Gastroesophageal sphincter (tissue), 4 donors: ENCODE data around the gene SRPK2. TPM values are rescaled to one million over a fixed set of nuclear protein-coding genes. Genes with fewer than 3 reads are reported as not detected.

Source experiments
- ATAC-seq: fragments of 150-250 bp; one replicate; pipeline ENCODE4 v1.9.1; 2016; ENCODE audit warnings: mild to moderate bottlenecking, moderate library complexity
- H3K27ac ChIP-seq, 4 donors: fragments of 200-600 bp; sonication (generic) in 3 of 4; 1 replicate in 3 of 4; 2 replicates in 1 of 4; pipeline ENCODE4 v1.5.1; 2016 to 2019
- H3K27me3 ChIP-seq: fragments of 200-600 bp; sonication (generic); one replicate; pipeline ENCODE4 v1.5.1; 2019
- H3K36me3 ChIP-seq, 2 donors: fragments of 200-600 bp; sonication (generic); one replicate each; pipeline ENCODE4 v1.5.1; 2019; ENCODE audit warnings: control low read depth in 1 of 2
- H3K4me1 ChIP-seq, 3 donors: fragments of 200-600 bp; sonication (generic); 1 replicate in 2 of 3; 2 replicates in 1 of 3; pipeline ENCODE4 v1.5.1; 2016 to 2019; ENCODE audit warnings: control low read depth in 2 of 3
- H3K4me3 ChIP-seq, 2 donors: fragments of 200-600 bp; sonication (generic); one replicate each; pipeline ENCODE4 v1.5.1; 2019; ENCODE audit warnings: mild to moderate bottlenecking in 1 of 2, moderate library complexity in 1 of 2
- H3K9me3 ChIP-seq, 3 donors: fragments of 200-600 bp; sonication (generic); one replicate each; pipeline ENCODE4 v1.5.1; 2017 to 2019; ENCODE audit warnings: control low read depth in 2 of 3
- CTCF ChIP-seq, 4 experiments: fragments of 200-600 bp in 2 of 4; fragments of 450-650 bp in 2 of 4; sonication (generic) in 1 of 4; IDR thresholded peaks; one replicate each; pipeline ENCODE4 v1.5.1; 2017 to 2019; ENCODE audit warnings: antibody characterized with exemption in 4 of 4, mild to moderate bottlenecking in 2 of 4, moderate library complexity in 2 of 4
- EP300 ChIP-seq: sonication (generic); formaldehyde crosslinking; IDR thresholded peaks from one replicate; pipeline ENCODE4 v1.6.1; 2017; ENCODE audit warnings: antibody characterized with exemption, mild to moderate bottlenecking
- POLR2A ChIP-seq, 2 donors: fragments of 450-650 bp; IDR thresholded peaks; one replicate each; pipeline ENCODE4 v1.6.1; 2017; ENCODE audit warnings: antibody characterized with exemption in 2 of 2, mild to moderate bottlenecking in 2 of 2, moderate library complexity in 1 of 2
- POLR2AphosphoS5 ChIP-seq: sonication (generic); formaldehyde crosslinking; IDR thresholded peaks from one replicate; pipeline ENCODE4 v1.6.1; 2017; ENCODE audit warnings: antibody characterized with exemption
- WGBS, 2 donors: methylation state at CpG; one replicate each; pipeline ENCODE4 v1.1.5; 2018; ENCODE audit warnings: low coverage in 1 of 2; 5-methylcytosine and 5-hydroxymethylcytosine counted together
- total RNA-seq, 4 donors: library from RNA; depleted of rRNA; stranded (reverse); fragments of >200 nt; gene quantifications; one replicate each; pipeline ENCODE4 v1.1.0, GENCODE V29; 2016

SRPK2 gene
- total RNA-seq, 4 donors from 2014 or later = 41.7 to 47.9 (median 43.8) TPM

- no peak overlapping the region for H3K4me3 ChIP-seq
- ATAC-seq = no peak
- peaks cover 0 to 6% of the 10 kb centered on the region in 2 donors for H3K36me3 ChIP-seq
- no peak overlapping the region for H3K27ac ChIP-seq
- no peak for TF ChIP-seq POLR2A (IDR thresholded peaks at IDR 0.05)
- TF ChIP-seq CTCF (IDR thresholded peaks at IDR 0.05) = no peak
- no peak for TF ChIP-seq EP300
- no peak for TF ChIP-seq POLR2AphosphoS5
- H3K9me3 ChIP-seq = no peaks in the 10 kb centered on the region
- no peaks in the 10 kb centered on the region for H3K27me3 ChIP-seq
- 95 to 100% methylated on average over 1 to 2 of the region's 2 CpGs for WGBS, 2 donors
- H3K4me1 ChIP-seq = peaks cover 0 to 5% (median 0%) of the 10 kb centered on the region in 3 donors
Observed at GRCh38 chr7:105156731-105157130, 232.0 kb downstream of the SRPK2 start.

GRCh38 chr7:105154084-105154483, 234.6 kb downstream of the SRPK2 start:
- ATAC-seq = no peak
- H3K4me1 ChIP-seq = peaks cover 0 to 5% (median 0%) of the 10 kb centered on the region in 3 donors
- H3K4me3 ChIP-seq = no peak overlapping the region
- no peaks in the 10 kb centered on the region for H3K36me3 ChIP-seq
- no peak for TF ChIP-seq CTCF (IDR thresholded peaks at IDR 0.05)
- no peak for TF ChIP-seq POLR2AphosphoS5
- H3K27me3 ChIP-seq = no peaks in the 10 kb centered on the region
- H3K9me3 ChIP-seq = no peaks in the 10 kb centered on the region
- 67 to 75% methylated on average over 2 of the region's 2 CpGs for WGBS, 2 donors
- H3K27ac ChIP-seq = no peak overlapping the region

- no peak for ATAC-seq
Observed at GRCh38 chr7:105153531-105153930, 235.2 kb downstream of the SRPK2 start.

GRCh38 chr7:105151152-105151551, 237.6 kb downstream of the SRPK2 start:
- H3K27ac ChIP-seq = no peak overlapping the region
- H3K36me3 ChIP-seq = peaks cover 0 to 4% of the 10 kb centered on the region in 2 donors
- peaks cover 0 to 3% (median 0%) of the 10 kb centered on the region in 3 donors for H3K4me1 ChIP-seq
- TF ChIP-seq POLR2AphosphoS5 (no peak), POLR2A (IDR thresholded peaks at IDR 0.05) (no peak), EP300 (no peak), CTCF (IDR thresholded peaks at IDR 0.05) (no peak)
- H3K27me3 ChIP-seq = no peaks in the 10 kb centered on the region
- H3K4me3 ChIP-seq = no peak overlapping the region
- no peak for ATAC-seq
- no peaks in the 10 kb centered on the region for H3K9me3 ChIP-seq
- 84 to 96% methylated on average over 3 of the region's 3 CpGs for WGBS, 2 donors

More at GRCh38 chr7:105153531-105153930, 235.2 kb downstream of the SRPK2 start:
- no peaks in the 10 kb centered on the region for H3K9me3 ChIP-seq
- H3K27ac ChIP-seq = no peak overlapping the region
- WGBS, 2 donors = 70% methylated on average over 2 of the region's 6 CpGs; no CpG with 5 or more reads in 1 of the 2 donors
- no peaks in the 10 kb centered on the region for H3K36me3 ChIP-seq
- H3K4me1 ChIP-seq = peaks cover 0 to 5% (median 0%) of the 10 kb centered on the region in 3 donors
- H3K27me3 ChIP-seq = no peaks in the 10 kb centered on the region
- TF ChIP-seq POLR2A (IDR thresholded peaks at IDR 0.05) (no peak), CTCF (IDR thresholded peaks at IDR 0.05) (no peak), EP300 (no peak), POLR2AphosphoS5 (no peak)
- H3K4me3 ChIP-seq = no peak overlapping the region

- 58 to 69% methylated on average over 3 of the region's 3 CpGs for WGBS, 2 donors
- H3K4me3 ChIP-seq = no peak overlapping the region
- ATAC-seq = no peak
- no peak overlapping the region for H3K27ac ChIP-seq
- no peaks in the 10 kb centered on the region for H3K9me3 ChIP-seq
- H3K4me1 ChIP-seq = no peaks in the 10 kb centered on the region
- H3K36me3 ChIP-seq = peaks cover 0 to 13% of the 10 kb centered on the region in 2 donors
- TF ChIP-seq POLR2A (IDR thresholded peaks at IDR 0.05) (no peak), CTCF (IDR thresholded peaks at IDR 0.05) (no peak), EP300 (no peak), POLR2AphosphoS5 (no peak)
- H3K27me3 ChIP-seq = no peaks in the 10 kb centered on the region
Observed at GRCh38 chr7:105149827-105150226, 238.9 kb downstream of the SRPK2 start.
